NCI-H748 (cell line): ENCODE measurements around the gene LMF1.
A peak's percentile ranks its signal among the peaks of the same experiment; 100 is the strongest.
"Not testable (repeated sequence)": the region's sequence is repeated elsewhere in the genome, so short reads cannot be mapped to it uniquely, and the experiment has no call there.

ENCODE experiments used
- DNase-seq: peaks from one replicate; lab custom pipeline; 2025; ENCODE audit not compliant: unreplicated experiment; lab: John Stamatoyannopoulos, UW

The LMF1 gene

DNA sequence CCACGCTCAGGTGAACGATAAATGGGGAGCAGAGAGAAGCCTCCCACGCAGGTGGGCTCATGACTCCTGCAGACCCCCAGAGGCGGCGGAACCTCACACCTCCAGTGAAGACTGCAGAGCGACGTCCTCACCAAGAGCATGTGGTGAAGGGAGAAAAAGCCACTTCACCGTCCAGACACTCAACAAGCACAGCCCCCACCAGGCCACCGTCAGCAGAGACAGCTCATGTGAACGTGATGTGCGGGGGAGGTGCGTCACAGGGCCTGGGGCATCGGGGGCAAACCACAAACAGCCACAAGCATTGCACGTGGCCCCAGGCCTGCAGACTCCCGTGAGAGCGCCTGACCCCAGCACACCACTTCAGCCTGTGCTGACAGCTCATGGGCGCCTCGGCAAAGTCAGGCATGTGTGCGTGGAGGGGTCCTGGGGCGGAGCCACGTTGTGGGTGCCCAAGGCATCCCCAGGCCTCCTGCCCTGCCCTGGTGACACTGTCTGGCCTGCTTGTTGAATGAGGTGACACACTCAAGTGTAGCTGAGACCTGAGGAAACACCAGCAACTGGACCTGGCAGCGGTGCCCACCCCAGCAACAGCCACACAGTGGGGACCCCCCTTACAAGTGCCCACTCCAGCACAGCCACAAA is 19.0 kb downstream of the LMF1 start:
- no peak for DNase-seq

DNA sequence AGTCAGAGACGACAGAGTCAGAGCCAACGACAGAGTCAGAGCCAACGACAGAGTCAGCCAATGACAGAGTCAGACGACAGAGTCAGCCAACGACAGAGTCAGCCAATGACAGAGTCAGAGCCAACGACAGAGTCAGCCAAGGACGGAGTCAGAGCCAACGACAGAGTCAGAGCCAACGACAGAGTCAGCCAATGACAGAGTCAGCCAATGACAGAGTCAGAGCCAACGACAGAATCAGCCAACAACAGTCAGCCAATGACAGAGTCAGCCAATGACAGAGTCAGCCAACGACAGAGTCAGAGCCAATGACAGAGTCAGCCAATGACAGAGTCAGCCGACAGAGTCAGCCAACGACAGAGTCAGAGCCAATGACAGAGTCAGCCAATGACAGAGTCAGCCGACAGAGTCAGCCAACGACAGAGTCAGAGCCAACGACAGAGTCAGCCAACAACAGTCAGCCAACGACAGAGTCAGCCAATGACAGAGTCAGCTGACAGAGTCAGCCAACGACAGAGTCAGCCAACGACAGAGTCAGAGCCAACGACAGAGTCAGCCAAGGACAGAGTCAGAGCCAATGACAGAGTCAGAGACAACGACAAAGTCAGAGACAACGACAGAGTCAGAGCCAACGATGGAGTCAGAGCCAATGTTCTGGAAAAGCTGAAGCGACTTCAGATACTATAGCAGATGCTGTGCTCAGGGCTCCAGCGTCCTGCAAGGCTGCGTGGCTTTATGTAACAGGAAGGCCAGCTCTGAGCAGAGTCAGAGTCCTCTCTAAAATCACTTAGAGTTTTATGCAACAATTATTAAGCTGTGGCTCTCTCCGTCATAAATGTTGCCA is 19.8 kb downstream of the LMF1 start:
- not testable (repeated sequence) for DNase-seq

GRCh38 chr16:948767-949166 is 22.0 kb downstream of the LMF1 start:
- not testable (repeated sequence) for DNase-seq

GRCh38 chr16:947922-948303 is 22.9 kb downstream of the LMF1 start:
- DNase-seq: not testable (repeated sequence)

- no peak for DNase-seq
Measured at GRCh38 chr16:947255-947921, 23.4 kb downstream of the LMF1 start.

GRCh38 chr16:946048-946395 is 24.8 kb downstream of the LMF1 start:
- no peak for DNase-seq

GRCh38 chr16:945271-946047 is 25.3 kb downstream of the LMF1 start:
- DNase-seq: no peak

DNA sequence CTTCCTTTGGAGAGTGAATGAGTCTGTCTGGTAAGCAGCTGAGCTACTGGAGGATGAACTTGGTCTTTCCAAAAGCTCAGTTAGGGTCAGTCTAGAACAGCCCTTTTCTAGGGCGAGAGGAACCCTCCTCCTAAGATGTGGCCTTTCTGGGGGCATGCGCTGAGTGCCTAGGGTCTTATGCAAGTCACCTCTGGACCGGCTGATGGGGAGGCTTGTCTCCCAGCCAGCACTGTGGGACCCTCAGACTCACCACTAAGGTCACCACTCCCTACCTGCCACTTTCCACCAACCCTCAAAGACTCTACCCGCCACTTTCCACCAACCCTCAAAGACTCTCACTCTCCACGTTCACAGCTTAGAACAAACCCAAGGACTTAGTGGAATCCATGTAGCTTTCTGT is 26.8 kb downstream of the LMF1 start:
- DNase-seq: no peak

- no peak for DNase-seq
Measured at GRCh38 chr16:942436-943060, 28.2 kb downstream of the LMF1 start.

DNA sequence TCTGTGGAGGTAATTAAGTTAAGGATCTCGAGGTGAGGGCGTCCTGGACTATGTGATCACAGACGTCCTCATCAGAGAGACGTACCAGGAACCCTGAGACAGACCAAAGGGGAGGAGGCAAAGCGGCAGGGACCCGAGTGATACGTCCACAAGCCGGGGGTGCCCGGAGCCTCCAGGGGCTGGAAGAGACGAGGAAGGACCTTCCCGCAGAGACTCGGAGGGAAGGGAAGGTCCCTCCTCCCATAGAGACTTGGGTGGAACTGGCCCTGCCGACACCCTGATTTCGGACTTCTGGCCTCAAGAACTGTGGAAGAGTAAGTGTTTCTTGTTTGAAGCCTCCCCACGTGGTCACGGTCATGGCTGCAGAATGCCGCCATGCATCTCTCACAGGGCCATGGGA is 30.8 kb downstream of the LMF1 start:
- no peak for DNase-seq

DNA sequence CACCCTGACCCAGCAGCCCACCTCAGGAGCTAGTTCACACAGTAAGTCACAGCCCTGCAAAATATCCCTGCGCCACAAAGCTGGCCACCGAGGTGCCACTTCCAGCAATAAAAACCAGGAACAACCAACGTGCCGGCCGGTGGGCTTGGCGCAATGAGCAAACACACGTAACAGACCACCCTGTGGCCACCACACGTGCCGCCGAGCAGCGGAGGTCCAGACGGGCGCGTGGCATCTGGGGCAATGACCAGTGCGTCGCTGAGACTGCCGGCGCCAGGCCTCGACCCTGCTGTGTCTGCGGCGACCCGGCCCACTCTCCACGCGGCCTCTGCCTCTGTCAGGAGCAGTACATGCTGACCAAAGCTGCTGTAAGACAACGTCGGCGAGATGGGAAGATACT is 31.5 kb downstream of the LMF1 start:
- DNase-seq: no peak

- DNase-seq: no peak
Measured at GRCh38 chr16:938752-939151, 32.0 kb downstream of the LMF1 start.

DNA sequence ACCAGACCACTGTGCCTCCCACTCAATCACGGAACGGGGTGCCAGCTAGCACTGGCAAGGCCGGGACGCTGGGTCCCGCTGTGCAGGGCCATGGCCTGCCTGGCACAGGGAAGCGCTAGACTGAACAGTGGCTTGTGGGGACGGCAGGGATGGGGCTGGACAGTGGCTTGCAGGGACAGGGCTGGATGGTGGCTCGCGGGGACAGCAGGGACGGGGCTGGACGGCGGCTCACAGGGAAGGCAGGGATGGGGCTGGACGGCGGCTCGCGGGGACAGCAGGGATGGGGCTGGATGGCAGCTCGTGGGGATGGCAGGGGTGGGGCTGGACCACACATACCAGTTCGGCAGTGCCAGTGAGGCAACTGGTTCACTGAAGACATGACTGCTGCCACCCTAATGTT is 32.6 kb downstream of the LMF1 start:
- no peak for DNase-seq

GRCh38 chr16:937723-938122 is 33.1 kb downstream of the LMF1 start:
- no peak for DNase-seq

DNA sequence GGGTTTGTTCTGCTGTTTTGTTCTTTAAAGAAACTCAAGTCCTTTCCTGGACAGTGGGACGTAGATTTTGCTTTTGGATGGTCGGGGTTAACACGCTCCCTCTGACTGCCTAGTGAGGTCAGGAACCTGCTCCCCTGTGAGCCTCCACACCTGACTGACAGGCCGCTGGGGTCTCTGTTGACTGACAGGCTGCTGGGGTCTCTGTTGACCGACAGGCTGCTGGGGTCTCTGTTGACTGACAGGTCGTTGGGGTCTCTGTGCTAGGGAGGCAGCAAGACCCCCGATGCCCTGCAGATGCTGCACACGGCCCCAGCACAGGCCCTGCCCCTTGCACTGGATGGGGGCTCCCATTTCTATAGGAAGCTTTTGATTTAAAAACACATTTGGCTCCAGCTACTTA is 33.5 kb downstream of the LMF1 start:
- no peak for DNase-seq

- no peak for DNase-seq
Measured at GRCh38 chr16:935684-936083, 35.1 kb downstream of the LMF1 start.

- no peak for DNase-seq
Measured at GRCh38 chr16:934178-934577, 36.6 kb downstream of the LMF1 start.

DNA sequence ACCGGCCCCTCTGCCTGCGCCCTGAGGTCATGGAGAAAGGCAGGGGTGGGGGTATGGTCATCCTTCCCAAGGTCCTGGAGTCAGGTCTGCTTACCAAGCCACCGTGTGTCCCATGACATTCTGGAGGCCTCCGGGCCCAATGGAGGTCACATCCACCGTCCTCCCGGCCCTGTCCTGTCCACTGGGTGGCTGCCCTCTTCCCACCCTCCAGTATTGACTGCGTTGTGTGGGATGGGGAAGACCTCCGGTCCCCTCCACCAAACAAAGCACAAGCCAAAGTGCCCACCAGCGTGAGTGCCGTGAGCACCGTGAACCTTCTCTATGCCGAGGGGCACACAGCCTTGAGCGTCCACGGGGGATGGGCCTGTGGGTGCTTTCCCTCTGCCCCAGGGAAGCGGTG is 37.2 kb downstream of the LMF1 start:
- DNase-seq: no peak

DNA sequence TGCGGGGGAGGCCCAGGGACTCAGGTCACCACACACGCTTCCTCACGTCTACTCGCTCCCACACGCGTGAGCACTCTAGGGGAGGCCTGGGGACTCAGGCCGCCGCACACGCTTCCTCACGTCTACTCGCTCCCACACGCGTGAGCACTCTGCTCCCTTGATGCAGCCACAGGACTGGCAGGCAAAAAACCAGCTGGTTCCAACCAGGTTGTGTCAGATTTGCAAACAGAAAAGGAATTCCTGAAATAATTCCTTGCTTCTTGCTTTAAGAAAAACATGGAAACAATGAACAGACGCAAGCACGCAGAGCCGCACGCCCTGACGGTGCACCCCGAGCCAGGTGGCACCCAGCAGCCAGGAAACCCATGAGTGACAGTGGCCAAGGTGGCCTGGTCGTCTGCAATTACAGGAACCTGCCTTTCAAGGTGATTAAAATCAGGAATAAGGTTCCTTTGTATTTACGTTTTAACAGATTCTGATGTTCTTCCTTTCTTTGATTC is 37.9 kb downstream of the LMF1 start:
- DNase-seq: no peak

DNA sequence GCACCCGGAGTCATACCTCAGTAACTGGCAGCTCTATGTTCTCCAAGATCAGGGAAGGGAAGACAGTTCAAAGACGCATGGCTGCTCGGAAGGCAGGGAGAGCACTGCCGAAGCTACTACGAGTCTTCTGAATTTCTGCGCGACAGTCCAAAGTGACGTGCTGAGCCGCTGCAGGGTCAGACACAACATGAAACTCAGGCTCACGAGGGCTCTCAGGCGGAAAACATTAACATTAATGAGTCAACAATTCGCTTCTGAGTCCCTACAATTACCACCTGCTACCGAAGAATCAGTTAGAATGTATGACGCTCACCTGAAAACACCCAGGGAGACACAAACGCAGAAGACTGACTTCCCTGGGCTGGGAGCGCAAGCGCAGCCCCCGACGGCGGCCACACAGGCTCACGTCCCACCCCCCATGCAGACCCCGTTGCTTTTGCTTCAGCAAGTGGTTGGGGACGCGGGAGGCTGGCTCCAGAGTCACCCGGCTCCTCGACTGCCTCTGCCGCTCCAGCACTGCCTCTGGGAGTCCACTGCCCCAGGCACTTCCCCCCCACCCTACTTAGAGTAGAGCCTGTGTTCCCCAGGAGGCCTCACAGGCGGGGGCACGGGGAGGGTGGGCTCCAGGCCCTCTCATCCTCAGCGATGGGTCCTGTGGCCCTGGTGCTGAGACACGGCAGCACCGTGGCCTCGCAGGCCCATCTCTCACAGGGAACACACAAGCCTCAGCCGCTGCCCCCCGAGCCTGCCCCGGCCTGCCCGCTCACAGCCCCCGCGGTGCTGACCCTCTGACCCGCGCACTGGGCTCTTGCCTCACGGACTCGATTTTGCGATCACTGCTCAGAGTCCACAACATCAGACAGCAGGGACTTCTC is 38.9 kb downstream of the LMF1 start:
- DNase-seq: peak; percentile 2
